PFSK-1 (cell line): ENCODE data around the gene KIF11.

ENCODE experiments used
- FOXP2 ChIP-seq: optimal IDR thresholded peaks from 2 replicates; pipeline ENCODE3; 2011; ENCODE audit warnings: borderline replicate concordance, control low read depth, inconsistent platforms; ENCODE audit not compliant: insufficient read depth; ENCODE audit errors: extremely low read length, extremely low read depth
- POLR2AphosphoS5 ChIP-seq: IDR thresholded peaks from 2 replicates; pipeline ENCODE4 v1.6.1; 2012; ENCODE audit warnings: low read depth, mild to moderate bottlenecking, control low read depth, low read length, moderate library complexity
- SIN3A ChIP-seq: IDR thresholded peaks from 2 replicates; pipeline ENCODE4 v1.6.1; 2012; ENCODE audit warnings: mild to moderate bottlenecking, low read length, moderate library complexity, borderline replicate concordance; ENCODE audit not compliant: insufficient read depth
- TAF1 ChIP-seq: IDR thresholded peaks from 2 replicates; pipeline ENCODE4 v1.6.1; 2012; ENCODE audit warnings: low read length, control low read depth, borderline replicate concordance; ENCODE audit not compliant: insufficient read depth
- TF ChIP-seq, protein P1 (sequence below), 2 experiments: IDR thresholded peaks; 2 replicates each; pipeline versions ENCODE4 v1.6.1 to v1.8.0; 2011 to 2012; ENCODE audit warnings: low read depth in 2 of 2, low read length in 2 of 2, control low read depth in 1 of 2, inconsistent platforms in 1 of 2, mild to moderate bottlenecking in 1 of 2, moderate library complexity in 1 of 2; ENCODE audit not compliant: insufficient read depth in 1 of 2

The KIF11 gene

DNA sequence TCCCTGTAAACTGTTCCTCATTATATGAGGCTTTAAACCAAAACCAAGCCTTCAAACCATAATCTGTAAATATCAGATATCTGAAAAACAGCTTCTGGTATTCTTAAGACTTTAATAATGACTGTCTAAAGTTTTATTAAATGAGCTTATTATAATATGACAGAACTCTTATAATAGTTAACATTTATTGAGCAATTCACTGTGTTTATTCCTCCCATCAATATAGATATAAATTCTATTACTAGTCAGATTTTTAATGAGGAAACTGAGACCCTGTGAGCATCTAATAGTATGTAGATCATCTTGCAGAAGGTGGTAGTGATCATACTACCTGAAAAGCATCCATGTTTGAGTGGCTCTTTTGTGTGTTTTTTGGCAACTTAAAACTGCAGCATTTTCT, 45.1 kb downstream of the KIF11 start:
- no peak for TF ChIP-seq SIN3A
- TF ChIP-seq, protein P1, sequence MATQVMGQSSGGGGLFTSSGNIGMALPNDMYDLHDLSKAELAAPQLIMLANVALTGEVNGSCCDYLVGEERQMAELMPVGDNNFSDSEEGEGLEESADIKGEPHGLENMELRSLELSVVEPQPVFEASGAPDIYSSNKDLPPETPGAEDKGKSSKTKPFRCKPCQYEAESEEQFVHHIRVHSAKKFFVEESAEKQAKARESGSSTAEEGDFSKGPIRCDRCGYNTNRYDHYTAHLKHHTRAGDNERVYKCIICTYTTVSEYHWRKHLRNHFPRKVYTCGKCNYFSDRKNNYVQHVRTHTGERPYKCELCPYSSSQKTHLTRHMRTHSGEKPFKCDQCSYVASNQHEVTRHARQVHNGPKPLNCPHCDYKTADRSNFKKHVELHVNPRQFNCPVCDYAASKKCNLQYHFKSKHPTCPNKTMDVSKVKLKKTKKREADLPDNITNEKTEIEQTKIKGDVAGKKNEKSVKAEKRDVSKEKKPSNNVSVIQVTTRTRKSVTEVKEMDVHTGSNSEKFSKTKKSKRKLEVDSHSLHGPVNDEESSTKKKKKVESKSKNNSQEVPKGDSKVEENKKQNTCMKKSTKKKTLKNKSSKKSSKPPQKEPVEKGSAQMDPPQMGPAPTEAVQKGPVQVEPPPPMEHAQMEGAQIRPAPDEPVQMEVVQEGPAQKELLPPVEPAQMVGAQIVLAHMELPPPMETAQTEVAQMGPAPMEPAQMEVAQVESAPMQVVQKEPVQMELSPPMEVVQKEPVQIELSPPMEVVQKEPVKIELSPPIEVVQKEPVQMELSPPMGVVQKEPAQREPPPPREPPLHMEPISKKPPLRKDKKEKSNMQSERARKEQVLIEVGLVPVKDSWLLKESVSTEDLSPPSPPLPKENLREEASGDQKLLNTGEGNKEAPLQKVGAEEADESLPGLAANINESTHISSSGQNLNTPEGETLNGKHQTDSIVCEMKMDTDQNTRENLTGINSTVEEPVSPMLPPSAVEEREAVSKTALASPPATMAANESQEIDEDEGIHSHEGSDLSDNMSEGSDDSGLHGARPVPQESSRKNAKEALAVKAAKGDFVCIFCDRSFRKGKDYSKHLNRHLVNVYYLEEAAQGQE (IDR thresholded peaks at IDR 0.05; ENCODE audit: insufficient read depth in 1 of 2, low read depth in 2 of 2, low read length in 2 of 2): no peak
- TF ChIP-seq FOXP2: no peak
- no peak for TF ChIP-seq POLR2AphosphoS5

DNA sequence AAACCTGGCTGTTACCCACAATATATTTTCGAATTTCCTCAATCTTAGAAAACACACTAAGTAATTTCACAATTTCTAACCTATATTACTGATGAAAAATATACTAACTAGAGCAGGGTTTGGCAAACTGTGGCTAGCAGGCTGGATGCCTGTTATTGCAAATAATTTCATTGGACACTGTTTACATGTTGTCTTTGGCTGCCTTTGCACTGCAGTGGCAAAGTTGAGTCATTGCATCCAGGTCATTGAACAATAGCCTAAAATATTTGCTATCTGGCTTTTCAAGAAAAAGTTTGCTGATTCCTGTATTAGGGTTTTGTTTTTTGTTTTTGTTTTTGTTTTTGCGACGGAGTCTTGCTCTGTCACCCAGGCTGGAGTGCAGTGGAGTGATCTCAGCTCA, 47.2 kb downstream of the KIF11 start:
- TF ChIP-seq POLR2AphosphoS5 (no peak), TAF1 (no peak), SIN3A (no peak), FOXP2 (no peak)
- TF ChIP-seq, protein P1 (IDR thresholded peaks at IDR 0.05; ENCODE audit: insufficient read depth in 1 of 2, low read depth in 2 of 2, low read length in 2 of 2): no peak

DNA sequence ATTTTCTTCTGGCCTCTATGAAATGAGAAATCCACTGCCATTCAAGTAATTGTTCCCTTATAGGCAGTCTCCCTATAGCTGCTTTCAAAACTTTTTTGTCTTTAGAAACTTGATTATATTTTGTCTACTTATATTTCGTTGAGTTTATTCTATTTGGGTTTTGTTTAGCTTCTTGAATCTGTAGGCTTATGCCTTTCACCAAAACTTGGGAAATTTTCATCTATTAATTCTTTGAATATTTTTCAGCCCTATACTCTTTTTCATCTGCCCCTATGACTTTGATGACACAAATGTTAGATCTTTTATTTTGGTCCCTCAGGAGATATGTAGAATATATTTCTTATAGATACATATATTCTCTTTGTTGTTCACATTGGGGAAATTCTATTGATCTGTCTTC, 48.6 kb downstream of the KIF11 start:
- no peak for TF ChIP-seq POLR2AphosphoS5
- TF ChIP-seq, protein P1 (IDR thresholded peaks at IDR 0.05; ENCODE audit: insufficient read depth in 1 of 2, low read depth in 2 of 2, low read length in 2 of 2): no peak
- TF ChIP-seq TAF1: no peak
- TF ChIP-seq SIN3A: no peak
- no peak for TF ChIP-seq FOXP2

DNA sequence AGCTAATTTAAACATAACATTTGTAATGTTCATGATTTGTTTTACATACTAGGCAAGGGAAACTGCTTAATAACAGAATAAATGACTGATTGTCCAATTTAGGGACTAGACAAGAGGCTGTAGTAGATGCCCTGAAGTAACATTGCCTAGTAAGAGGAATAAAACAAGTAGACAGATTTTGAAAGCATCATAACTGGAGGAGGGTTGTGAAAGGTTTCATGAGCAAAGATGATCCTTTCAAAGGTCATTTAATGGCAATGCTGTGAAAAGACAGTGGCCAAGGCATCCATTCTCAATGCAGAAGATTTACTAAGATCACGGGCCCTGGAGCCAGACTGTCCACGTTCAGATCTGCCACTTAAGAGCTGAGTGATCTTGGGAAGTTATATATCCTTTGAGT, 52.0 kb downstream of the KIF11 start:
- TF ChIP-seq, protein P1 (IDR thresholded peaks at IDR 0.05; ENCODE audit: insufficient read depth in 1 of 2, low read depth in 2 of 2, low read length in 2 of 2): no peak
- no peak for TF ChIP-seq TAF1
- TF ChIP-seq SIN3A: no peak
- no peak for TF ChIP-seq FOXP2
- no peak for TF ChIP-seq POLR2AphosphoS5

DNA sequence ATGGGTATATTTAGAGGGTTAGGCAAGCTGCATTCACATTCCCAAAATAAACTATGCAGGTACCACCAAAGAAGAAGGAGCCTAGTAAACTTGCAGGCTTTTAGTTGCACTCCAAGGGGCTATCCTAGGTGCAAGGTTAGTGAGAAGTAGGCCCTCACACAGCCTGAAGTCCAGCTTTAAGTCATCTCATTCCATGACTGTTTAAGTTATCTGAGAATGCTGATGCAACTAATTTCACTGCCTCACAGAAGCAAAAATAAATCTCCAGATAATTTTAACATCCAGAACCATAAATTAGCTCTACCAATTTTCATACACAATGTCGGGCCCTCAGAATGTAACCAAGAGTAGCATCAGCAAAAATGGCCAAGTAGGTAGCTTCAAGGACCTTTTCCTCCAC, 62.5 kb downstream of the KIF11 start:
- TF ChIP-seq FOXP2 (no peak), POLR2AphosphoS5 (no peak)
- TF ChIP-seq, protein P1 (IDR thresholded peaks at IDR 0.05; ENCODE audit: insufficient read depth in 1 of 2, low read depth in 2 of 2, low read length in 2 of 2): no peak
